Endodermal cell (in vitro differentiated cells): Measurements from ENCODE around the gene TFEC. TPM values are rescaled to one million over a fixed set of nuclear protein-coding genes. Genes with fewer than 3 reads are reported as not detected.

Experiments used
- DNase-seq: peaks from one replicate; pipeline ENCODE4 v3.0.0-alpha.2; 2017
- H3K27ac ChIP-seq: 2 replicates; pipeline ENCODE4 v1.5.1; 2013; ENCODE audit warnings: mild to moderate bottlenecking, low read depth, low read length, moderate library complexity
- H3K27me3 ChIP-seq: 2 replicates; pipeline ENCODE4 v1.6.1; 2013; ENCODE audit warnings: mild to moderate bottlenecking, low read length, moderate library complexity; ENCODE audit not compliant: insufficient read depth, control insufficient read depth, poor library complexity, severe bottlenecking
- H3K36me3 ChIP-seq: 2 replicates; pipeline ENCODE4 v1.7.0; 2013; ENCODE audit warnings: mild to moderate bottlenecking, low read length, moderate library complexity; ENCODE audit not compliant: control insufficient read depth, insufficient read depth
- H3K4me1 ChIP-seq: one replicate; pipeline ENCODE4 v1.7.0; 2013; ENCODE audit warnings: low read length; ENCODE audit not compliant: control insufficient read depth, insufficient read depth
- H3K4me3 ChIP-seq: 2 replicates; pipeline ENCODE4 v1.5.1; 2013; ENCODE audit warnings: mild to moderate bottlenecking, low read length, moderate library complexity
- H3K9ac ChIP-seq: 2 replicates; pipeline ENCODE4 v1.6.1; 2013; ENCODE audit warnings: mild to moderate bottlenecking, low read length, moderate library complexity; ENCODE audit not compliant: poor library complexity, severe bottlenecking; ENCODE audit errors: extremely low read depth
- H3K9me3 ChIP-seq: 2 replicates; pipeline ENCODE4 v1.6.1; 2013; ENCODE audit warnings: mild to moderate bottlenecking, low read length, moderate library complexity; ENCODE audit not compliant: control insufficient read depth
- H3K27ac Mint-ChIP-seq: 2 replicates; pipeline ENCODE4 v1.8.0; 2020; ENCODE audit warnings: mixed read lengths
- H3K27me3 Mint-ChIP-seq: 2 replicates; pipeline ENCODE4 v1.8.0; 2021; ENCODE audit warnings: mild to moderate bottlenecking, mixed read lengths; ENCODE audit not compliant: insufficient read depth
- H3K36me3 Mint-ChIP-seq: 2 replicates; pipeline ENCODE4 v1.8.0; 2020; ENCODE audit warnings: low read depth, mixed read lengths
- H3K4me1 Mint-ChIP-seq: 2 replicates; pipeline ENCODE4 v1.8.0; 2020; ENCODE audit warnings: mixed read lengths
- H3K4me3 Mint-ChIP-seq: 2 replicates; pipeline ENCODE4 v1.8.0; 2020; ENCODE audit warnings: mild to moderate bottlenecking, moderate library complexity, mixed read lengths
- H3K9me3 Mint-ChIP-seq: 2 replicates; pipeline ENCODE4 v1.8.0; 2020; ENCODE audit warnings: mild to moderate bottlenecking, mixed read lengths
- WGBS, 2 experiments: methylation state at CpG; one replicate each; pipeline versions ENCODE4 v1.1.5 to v1.1.7; 2013; ENCODE audit warnings: missing lambda C conversion rate in 2 of 2, mixed read lengths in 1 of 2; ENCODE audit not compliant: insufficient coverage in 1 of 2, insufficient read length in 1 of 2; 5-methylcytosine and 5-hydroxymethylcytosine counted together
- total RNA-seq, 2 donors: library from RNA; stranded (reverse); fragmentation: NEBNext Ultra II Directional in 1 of 2; extraction: Animal tissue kit (Norgen Biotek cat#: 25700) in 1 of 2; gene quantifications; 2 replicates in 1 of 2; 3 replicates in 1 of 2; pipeline ENCODE4 v1.2.1, GENCODE V29; 2021
- TF ChIP-seq, protein P1 (sequence below): fragments of 200-600 bp; sonication (generic); conservative IDR thresholded peaks from 2 replicates; pipeline ENCODE4 v1.5.0; 2021; ENCODE audit warnings: antibody characterized with exemption, mild to moderate bottlenecking

TFEC gene
- total RNA-seq, 2 donors from 2014 or later = not detected

DNA sequence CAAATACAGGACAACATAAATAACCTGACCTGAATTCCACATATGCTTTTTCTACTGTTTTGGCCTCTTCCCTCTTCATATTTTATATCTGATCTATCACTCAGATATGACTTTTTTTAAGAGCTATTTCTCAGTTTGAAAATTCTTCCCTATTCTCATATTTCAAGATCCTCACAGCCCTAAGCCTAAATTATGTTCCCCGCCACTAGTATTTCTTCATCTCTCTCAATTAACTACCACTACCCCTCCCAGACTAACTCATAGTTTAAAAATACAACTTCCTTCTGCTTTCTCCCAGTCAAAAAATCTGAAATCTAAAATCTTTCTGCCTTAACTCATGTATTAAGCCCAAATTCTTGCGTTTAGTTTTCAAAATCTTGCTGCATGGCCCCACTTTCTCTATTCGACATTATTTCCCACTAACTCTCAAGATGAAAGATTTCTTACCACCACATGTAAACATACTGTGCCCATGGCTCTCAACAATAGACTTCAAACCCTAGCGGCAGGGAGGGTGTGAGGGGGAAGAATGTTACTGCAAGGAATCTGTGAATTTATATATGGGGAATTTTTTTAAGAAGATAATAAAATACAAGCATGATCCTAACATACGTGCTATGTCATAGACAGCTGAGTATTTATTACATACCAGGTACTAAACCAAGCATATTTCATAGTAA is 64.6 kb downstream of the TFEC start:
- H3K27ac ChIP-seq = no peak overlapping the region
- H3K27ac Mint-ChIP-seq = no peak overlapping the region
- 82 to 94% methylated on average over 2 to 3 of the region's 5 CpGs for WGBS, 2 experiments
- no peaks in the 10 kb centered on the region for H3K36me3 ChIP-seq
- TF ChIP-seq, protein P1, sequence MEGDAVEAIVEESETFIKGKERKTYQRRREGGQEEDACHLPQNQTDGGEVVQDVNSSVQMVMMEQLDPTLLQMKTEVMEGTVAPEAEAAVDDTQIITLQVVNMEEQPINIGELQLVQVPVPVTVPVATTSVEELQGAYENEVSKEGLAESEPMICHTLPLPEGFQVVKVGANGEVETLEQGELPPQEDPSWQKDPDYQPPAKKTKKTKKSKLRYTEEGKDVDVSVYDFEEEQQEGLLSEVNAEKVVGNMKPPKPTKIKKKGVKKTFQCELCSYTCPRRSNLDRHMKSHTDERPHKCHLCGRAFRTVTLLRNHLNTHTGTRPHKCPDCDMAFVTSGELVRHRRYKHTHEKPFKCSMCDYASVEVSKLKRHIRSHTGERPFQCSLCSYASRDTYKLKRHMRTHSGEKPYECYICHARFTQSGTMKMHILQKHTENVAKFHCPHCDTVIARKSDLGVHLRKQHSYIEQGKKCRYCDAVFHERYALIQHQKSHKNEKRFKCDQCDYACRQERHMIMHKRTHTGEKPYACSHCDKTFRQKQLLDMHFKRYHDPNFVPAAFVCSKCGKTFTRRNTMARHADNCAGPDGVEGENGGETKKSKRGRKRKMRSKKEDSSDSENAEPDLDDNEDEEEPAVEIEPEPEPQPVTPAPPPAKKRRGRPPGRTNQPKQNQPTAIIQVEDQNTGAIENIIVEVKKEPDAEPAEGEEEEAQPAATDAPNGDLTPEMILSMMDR = no peak
- no peak overlapping the region for H3K9ac ChIP-seq
- H3K36me3 Mint-ChIP-seq = no peaks in the 10 kb centered on the region
- no peaks in the 10 kb centered on the region for H3K27me3 ChIP-seq
- no peak for DNase-seq
- H3K4me1 ChIP-seq = no peaks in the 10 kb centered on the region
- H3K4me1 Mint-ChIP-seq = no peaks in the 10 kb centered on the region
- no peak overlapping the region for H3K4me3 Mint-ChIP-seq
- H3K9me3 ChIP-seq = no peaks in the 10 kb centered on the region
- no peaks in the 10 kb centered on the region for H3K27me3 Mint-ChIP-seq
- H3K4me3 ChIP-seq = no peak overlapping the region
- H3K9me3 Mint-ChIP-seq = no peaks in the 10 kb centered on the region

- Mint-ChIP-seq H3K27me3 (no peaks in the 10 kb centered on the region), H3K4me3 (no peak overlapping the region), H3K36me3 (no peaks in the 10 kb centered on the region), H3K4me1 (no peaks in the 10 kb centered on the region), H3K27ac (no peak overlapping the region), H3K9me3 (no peaks in the 10 kb centered on the region)
- WGBS, 2 experiments = 79 to 100% methylated on average over 1 of the region's 1 CpG
- TF ChIP-seq, protein P1 = no peak
- Histone ChIP-seq H3K36me3 (no peaks in the 10 kb centered on the region), H3K4me3 (no peak overlapping the region), H3K9me3 (no peaks in the 10 kb centered on the region), H3K9ac (no peak overlapping the region), H3K4me1 (no peaks in the 10 kb centered on the region), H3K27me3 (no peaks in the 10 kb centered on the region), H3K27ac (no peak overlapping the region)
- DNase-seq = no peak
Observed at GRCh38 chr7:115965236-115965635, 65.3 kb downstream of the TFEC start.

- no peak overlapping the region for H3K4me3 Mint-ChIP-seq
- no peaks in the 10 kb centered on the region for H3K27me3 Mint-ChIP-seq
- H3K27ac Mint-ChIP-seq = no peak overlapping the region
- H3K9me3 Mint-ChIP-seq = no peaks in the 10 kb centered on the region
- WGBS, 2 experiments = 80% methylated on average over 1 of the region's 1 CpG; no CpG with 5 or more reads in 1 of the 2 experiments
- TF ChIP-seq, protein P1 = no peak
- no peak overlapping the region for H3K9ac ChIP-seq
- no peaks in the 10 kb centered on the region for H3K36me3 ChIP-seq
- no peak for DNase-seq
- no peaks in the 10 kb centered on the region for H3K4me1 Mint-ChIP-seq
- no peaks in the 10 kb centered on the region for H3K36me3 Mint-ChIP-seq
- no peak overlapping the region for H3K4me3 ChIP-seq
- H3K4me1 ChIP-seq = no peaks in the 10 kb centered on the region
- H3K27ac ChIP-seq = no peak overlapping the region
- no peaks in the 10 kb centered on the region for H3K9me3 ChIP-seq
- H3K27me3 ChIP-seq = no peaks in the 10 kb centered on the region
Observed at GRCh38 chr7:115964799-115965198, 65.8 kb downstream of the TFEC start.
